T-helper 9 cell (primary cell): ENCODE results near the gene NFYC.

Source experiments
- DNase-seq: peaks from one replicate; pipeline ENCODE4 v3.0.0-alpha.2; 2020

The NFYC gene

DNA sequence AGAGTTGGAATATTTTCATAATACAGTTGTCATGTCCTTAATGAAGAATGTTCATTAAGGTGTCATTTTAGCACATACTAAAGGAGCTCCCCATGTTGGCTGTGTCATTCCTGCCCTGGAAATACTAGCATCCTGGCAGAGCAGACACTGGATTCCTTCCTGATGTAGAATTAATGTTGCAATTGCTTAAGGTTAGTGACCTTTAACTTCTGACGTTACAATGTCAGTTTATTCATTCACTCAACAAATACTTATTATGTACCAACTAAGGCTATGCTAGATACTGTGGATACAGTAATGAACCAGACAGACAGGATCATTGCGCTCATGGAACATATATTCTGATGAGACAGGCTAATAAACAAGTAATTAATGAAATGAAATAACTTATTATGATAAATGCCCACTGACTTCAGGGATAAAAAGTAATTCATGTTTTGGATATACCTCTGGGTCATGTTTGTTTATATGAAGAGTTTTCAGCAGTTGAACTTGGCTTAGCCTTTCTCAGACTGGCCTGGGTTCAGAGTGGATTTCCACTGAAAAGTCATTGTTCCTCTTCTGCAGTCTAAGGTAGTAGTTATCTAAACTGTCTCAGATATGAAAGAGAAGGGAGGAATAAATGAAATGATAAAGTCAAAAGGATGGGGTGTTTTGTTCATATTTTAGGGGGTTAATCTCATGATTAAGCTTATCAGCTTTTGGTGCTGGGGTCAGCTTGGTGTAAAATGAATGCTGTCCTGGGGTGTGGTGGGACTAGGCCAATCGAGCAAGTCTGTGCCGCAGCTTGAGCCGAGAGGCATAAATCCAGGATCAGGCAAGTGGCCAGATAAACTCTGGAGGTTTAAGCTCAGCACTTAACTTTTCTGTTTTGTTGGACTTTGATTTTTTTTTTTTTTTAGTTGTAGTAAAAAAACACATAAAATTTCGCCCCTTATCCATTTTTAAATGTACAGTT is 48.8 kb downstream of the NFYC start:
- DNase-seq: no peak

- DNase-seq: no peak
Observed at GRCh38 chr1:40740997-40741736, 49.7 kb downstream of the NFYC start.

- no peak for DNase-seq
Observed at GRCh38 chr1:40742363-40743061, 51.0 kb downstream of the NFYC start.

DNA sequence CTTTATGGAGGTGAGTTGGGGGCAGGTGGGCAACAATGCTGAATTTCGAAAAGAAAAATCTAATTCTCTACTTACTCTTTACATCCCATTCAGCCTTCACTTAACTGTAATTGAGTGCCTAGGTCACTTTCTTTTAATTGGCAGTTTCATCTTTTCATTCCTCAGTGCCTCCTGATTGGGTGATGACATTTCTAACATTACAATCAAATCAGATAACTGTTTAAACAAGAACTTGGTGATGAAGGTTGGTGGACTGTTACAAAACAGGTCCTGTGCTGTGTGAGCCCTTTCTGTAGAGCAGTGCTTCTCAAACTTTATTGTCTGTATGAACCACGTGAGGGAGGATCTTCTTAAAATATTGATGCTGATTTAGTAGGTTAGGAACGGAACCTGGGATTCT is 51.9 kb downstream of the NFYC start:
- no peak for DNase-seq

DNA sequence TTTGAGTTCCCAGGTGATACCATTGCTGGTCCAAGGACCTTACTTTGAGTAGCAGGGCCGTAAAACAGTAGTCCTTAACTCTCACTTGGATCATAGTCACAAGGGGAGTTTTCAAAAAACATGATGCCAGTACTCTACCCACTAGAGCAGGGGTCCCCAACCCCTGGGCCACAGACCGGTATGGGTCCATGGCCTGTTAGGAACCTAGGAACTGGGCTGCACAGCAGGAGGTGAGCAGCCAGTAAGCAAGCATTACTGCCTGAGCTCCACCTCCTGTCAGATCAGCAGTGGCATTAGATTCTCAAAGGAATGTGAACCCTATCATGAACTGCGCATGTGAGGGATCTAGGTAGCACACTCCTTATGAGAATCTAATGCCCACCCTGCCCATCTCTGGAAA is 52.4 kb downstream of the NFYC start:
- no peak for DNase-seq

DNA sequence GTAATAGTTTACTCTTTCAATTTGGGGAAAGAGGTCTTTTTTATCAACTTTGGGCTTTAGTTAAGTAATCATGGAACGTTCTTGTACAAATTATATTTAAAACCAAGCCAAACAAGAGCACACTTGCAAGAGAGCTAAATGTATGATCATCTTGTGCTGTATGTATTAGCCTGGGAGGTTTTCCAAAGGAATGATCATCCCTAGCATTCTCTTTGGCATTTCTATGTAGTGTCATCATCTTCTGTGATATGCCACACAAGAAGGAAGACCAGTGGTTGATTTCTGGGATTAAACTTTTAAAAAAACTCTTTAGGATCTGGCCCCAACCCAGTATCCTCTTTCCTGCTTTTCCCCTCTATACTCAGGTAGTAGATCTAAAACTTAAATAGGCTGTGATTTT is 53.7 kb downstream of the NFYC start:
- no peak for DNase-seq

DNA sequence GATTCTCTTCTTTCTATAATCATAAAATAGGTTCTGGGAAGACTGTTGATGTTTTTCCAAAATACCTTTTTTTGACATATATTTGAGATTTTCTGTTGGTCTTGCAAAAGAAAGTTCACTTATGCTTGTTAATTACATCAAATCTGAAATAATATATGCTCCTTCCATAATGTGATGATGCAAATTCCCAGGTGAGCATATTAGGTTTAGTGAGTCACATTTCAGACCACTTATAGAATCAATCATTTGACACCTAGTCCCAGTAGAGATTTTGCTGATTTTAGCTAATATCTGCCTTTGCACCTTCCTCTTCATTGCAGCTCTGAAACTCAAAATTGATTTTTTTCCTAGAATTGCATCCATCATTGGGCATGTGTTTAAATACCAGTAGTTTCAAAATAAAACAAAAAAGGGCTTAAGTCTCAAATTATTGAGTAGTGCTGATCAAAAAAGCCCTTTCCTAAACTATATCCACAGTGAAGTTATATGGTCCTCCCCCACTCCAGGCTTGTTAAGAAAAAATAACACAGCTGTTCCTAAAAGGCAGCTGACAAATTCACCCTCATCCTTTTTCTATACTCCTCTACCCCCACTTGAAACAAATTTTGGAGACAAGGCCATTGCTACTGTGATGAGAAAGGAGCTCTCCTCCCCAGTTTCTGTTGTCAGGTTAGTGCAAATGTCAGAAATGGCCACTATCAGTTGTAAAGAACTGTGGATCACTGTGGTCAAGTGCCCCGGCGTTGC is 55.0 kb downstream of the NFYC start:
- no peak for DNase-seq

DNA sequence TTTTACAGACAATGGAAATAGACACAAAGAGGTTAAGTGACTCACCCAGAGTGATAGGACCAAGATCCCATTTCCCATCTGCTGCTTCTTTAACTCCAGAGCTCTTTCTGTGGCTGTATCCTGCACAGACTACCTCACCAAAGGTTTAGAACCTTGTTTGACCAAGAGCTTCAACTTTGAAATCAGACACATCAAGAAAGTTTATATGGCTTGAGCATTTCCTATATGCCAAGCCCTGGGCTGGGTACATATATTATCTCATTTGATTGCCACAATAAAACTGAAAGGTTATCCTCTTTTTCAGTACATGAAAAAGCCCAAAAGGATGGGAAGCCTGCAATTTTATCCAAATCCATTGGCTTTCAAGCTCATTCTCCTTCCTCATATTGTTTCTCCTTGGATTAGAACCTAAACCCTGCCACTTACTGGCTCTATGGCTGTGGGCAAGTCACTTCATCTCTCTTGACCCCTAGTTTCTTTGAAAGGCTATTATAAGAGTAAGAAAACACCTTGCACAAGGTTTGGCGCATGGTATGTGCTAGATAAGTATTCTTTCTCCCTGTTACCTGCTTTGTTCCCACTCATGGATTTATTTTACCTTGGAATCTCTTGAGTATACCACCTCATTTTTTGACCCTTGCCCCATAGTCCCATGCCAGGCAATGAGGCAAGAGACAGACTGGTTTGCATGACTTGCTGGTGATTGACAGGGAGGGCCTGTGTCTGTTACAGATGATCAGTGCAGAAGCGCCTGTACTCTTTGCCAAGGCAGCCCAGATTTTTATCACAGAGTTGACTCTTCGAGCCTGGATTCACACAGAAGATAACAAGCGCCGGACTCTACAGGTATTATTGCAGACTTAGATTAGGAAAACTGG is 57.6 kb downstream of the NFYC start:
- DNase-seq: no peak

GRCh38 chr1:40749817-40750216 is 58.3 kb downstream of the NFYC start:
- no peak for DNase-seq

- DNase-seq: no peak
Observed at GRCh38 chr1:40750451-40750908, 59.0 kb downstream of the NFYC start.

- no peak for DNase-seq
Observed at GRCh38 chr1:40751802-40752201, 60.3 kb downstream of the NFYC start.

DNA sequence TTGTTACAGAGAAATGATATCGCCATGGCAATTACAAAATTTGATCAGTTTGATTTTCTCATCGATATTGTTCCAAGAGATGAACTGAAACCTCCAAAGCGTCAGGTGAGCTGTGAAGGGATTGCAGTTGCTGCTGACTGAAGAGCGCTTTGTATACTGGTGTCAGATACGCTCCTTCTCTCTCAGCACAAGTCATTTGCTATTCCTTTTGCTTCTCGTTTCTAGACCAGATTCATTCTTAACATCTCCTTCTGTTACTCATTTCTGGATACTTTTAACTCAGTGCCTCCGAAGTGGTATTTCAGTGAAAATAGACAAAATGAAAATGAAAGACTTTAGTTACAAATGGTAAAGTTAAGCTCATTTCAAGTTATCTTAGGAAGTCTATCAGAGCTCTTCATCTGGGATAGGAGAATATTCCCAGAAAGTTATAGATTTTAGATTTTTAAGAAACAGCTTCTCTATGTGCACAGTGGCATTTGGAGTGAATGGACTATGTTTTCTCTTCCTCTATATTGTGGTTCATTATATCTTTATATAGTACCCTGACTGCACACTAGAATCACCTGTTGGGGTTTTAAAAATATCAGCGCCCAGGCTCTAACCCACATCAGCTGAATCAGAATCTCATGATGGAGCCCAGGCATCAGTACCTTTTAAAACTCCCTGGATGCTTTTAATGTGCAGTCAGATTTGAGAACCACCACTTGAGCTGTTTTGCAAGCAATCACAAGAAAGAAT is 61.8 kb downstream of the NFYC start:
- DNase-seq: no peak

DNA sequence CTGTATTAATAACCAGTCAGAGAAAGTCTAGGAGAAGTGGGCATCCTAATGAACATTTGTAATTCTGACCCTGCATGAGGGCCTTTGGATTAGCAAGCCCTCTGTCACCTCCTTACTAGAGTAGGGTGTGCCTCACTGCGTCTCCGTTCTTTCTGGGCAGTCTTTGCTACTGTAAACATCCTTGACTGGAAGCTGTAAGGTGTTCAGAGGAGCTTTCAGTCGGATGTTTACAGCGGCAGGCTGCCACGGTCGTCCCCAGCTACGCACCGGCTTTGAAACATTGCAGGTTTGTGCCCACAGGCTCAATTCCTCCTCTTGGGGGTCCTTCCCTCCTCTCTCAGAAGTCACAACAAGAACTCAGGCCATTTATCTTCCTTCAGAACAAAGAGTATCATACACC is 62.7 kb downstream of the NFYC start:
- DNase-seq: no peak

DNA sequence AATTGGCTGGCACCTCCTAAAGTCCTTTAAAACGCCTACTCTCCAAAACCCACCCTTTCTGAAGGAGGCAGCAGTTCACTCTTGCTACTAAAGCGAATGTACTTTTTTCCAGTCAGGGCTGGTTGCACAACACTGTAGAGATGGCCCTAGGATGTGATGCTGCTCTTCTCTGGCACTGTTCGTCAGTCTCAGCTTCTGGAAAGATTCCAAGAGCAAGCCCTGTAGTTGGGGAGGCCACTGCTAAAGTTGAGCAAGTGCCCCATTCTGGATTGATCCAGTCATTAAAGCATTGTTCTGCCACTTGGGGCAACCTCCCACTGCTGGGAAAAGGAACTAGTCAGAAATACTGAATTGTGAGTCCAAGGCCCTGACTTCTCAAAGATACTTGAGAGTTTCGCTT is 63.6 kb downstream of the NFYC start:
- DNase-seq: no peak

DNA sequence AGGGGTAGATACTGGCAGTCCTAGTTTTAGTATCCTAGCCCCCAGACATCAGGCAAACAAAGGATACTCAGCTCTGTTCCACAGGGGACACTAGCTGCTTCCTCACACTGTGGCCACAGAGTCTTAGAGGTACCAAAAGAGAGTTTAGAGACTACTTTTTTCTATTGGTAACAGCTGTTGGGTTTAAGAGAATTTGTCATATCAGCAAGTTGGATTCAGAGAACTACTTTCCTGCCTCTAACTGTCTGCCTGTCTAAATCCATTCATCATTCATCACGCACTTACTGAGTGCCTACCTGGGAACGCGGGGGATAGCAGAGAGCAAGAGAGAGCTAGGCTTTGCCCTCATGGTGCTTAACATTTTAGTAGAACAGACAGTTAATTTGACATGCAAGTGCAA is 65.0 kb downstream of the NFYC start:
- no peak for DNase-seq

DNA sequence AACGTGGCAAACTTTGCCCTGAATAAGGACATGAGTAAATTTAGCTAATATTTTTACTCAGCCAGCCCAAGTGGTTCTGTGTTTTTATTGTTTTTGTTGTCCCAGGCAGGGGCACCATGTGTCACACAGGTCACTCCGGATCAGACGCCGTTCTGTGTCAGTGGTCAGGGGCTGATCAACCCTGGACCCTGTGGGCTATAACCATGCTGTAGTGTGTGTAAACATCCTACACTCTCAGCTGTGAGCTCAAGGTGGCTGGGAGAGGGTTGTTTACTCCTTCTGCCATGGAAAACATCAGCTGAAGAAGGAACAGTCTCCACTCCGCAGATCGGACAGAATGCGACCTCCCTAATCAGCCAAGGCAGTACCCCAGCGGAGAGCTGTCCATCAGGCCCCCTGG is 65.6 kb downstream of the NFYC start:
- no peak for DNase-seq

DNA sequence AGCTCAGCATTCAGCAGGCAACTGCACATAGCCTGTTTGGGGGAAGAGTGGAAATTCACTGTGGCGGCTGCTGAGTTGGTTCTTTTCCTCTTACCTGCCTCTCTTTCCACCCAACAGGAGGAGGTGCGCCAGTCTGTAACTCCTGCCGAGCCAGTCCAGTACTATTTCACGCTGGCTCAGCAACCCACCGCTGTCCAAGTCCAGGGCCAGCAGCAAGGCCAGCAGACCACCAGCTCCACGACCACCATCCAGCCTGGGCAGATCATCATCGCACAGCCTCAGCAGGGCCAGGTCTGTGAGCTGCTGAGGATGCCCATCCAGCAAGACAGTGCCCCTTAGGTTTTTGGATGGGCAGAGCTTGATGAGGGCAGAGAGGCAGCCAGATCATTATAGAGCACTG is 66.5 kb downstream of the NFYC start:
- DNase-seq: no peak

- no peak for DNase-seq
Observed at GRCh38 chr1:40758578-40759343, 67.3 kb downstream of the NFYC start.

DNA sequence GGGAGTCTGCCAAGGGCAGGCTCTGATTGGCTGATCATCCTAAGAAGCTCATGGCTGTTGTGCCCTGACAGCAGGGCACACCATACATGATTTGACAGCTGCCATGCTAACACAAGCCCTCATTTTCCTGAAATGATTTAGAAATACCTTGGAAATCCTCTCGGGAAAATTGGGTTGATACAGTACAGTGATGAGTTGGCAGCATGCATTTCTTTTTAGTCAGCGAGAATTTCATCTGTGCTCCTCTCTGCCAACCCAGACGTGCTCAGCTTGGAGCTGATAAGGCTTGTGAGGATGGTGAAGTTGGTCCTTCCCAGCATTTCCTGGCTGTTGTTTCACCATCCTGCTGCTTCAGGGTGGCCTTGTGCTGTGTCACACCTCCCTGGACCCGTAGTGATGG is 69.5 kb downstream of the NFYC start:
- no peak for DNase-seq
